ENCODE measurements around the gene WIPF1.

- TF ChIP-seq CTCF (conservative IDR thresholded peaks at IDR 0.05; ENCODE audit: low read length): no peak
- no peak for TF ChIP-seq EZH2phosphoT487 (IDR thresholded peaks at IDR 0.05; ENCODE audit: borderline replicate concordance)
Measured at GRCh38 chr2:174569678-174570077, 27.9 kb downstream of the WIPF1 start.
